ENCODE results near the gene UTS2R. TPM values are rescaled to one million over a fixed set of nuclear protein-coding genes. Genes with fewer than 3 reads are reported as not detected.
"Not testable (repeated sequence)": the region's sequence is repeated elsewhere in the genome, so short reads cannot be mapped to it uniquely, and the experiment has no call there.

Gene UTS2R
- total RNA-seq, 2 donors from 2014 or later, result 0.40 TPM; not detected in 1

DNA sequence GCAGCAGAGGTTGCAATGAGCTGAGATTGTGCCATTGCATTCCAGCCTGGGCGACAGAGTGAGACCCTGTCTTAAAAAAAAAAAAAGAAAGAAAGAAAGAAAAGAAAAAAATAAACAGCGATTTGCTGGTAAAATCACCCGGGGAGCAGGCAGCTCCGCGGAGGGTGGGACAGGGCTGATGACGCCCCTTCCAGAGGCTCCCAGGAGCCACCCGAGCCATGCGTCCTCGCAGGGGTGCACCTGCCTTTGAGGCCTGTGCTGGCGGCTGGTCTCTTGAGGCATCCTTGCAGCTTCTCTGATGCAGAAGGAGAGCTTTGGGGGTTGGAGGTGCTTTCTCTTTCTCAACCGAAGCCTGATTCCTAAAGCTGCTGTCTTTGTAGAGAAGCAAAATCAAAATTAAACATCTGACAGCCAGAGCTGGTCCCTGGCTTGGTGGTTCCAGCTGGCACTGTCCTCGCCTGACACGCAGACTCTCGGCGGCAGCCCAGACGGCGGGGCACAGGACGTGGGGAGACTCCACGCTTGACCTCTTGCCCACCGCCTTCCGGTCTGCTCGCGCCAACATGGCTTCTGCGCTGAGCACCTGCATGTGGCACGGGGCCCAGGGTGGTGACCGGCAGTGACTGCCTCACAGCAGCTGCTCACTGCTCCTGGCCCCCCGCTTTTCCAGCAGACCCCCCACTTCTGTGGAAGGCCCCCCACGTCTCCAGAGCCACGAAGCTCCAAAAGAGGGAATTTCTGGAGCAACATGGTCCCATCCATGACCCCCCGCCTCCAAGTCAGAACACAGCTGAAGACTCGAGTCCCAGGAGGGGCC lies 6.6 kb downstream of the UTS2R start:
- Histone ChIP-seq H3K36me3 (ENCODE audit: control insufficient read depth, insufficient read depth, low read length) (no peaks in the 10 kb centered on the region), H3K27ac (ENCODE audit: low read depth, low read length) (no peak overlapping the region), H3K9me3 (ENCODE audit: control insufficient read depth, low read length) (no peaks in the 10 kb centered on the region), H3K4me1 (ENCODE audit: control insufficient read depth, insufficient read depth, low read length) (no peaks in the 10 kb centered on the region), H3K4me3 (ENCODE audit: low read length) (no peak overlapping the region), H3K9ac (ENCODE audit: extremely low read depth, low read length, poor library complexity, severe bottlenecking) (no peak overlapping the region), H3K27me3 (ENCODE audit: control insufficient read depth, insufficient read depth, low read length, poor library complexity, severe bottlenecking) (peaks cover under 1% of the 10 kb centered on the region)
- DNase-seq, result no peak
- Mint-ChIP-seq H3K27me3 (ENCODE audit: insufficient read depth) (peaks cover 25% of the 10 kb centered on the region), H3K9me3 (no peaks in the 10 kb centered on the region), H3K4me1 (no peaks in the 10 kb centered on the region), H3K27ac (no peak overlapping the region), H3K36me3 (ENCODE audit: low read depth) (no peaks in the 10 kb centered on the region), H3K4me3 (no peak overlapping the region)
- WGBS, 2 experiments (ENCODE audit: insufficient coverage in 1 of 2, insufficient read length in 1 of 2), result 94 to 95% methylated on average over 25 to 31 of the region's 31 CpGs
- TF ChIP-seq, protein P1, sequence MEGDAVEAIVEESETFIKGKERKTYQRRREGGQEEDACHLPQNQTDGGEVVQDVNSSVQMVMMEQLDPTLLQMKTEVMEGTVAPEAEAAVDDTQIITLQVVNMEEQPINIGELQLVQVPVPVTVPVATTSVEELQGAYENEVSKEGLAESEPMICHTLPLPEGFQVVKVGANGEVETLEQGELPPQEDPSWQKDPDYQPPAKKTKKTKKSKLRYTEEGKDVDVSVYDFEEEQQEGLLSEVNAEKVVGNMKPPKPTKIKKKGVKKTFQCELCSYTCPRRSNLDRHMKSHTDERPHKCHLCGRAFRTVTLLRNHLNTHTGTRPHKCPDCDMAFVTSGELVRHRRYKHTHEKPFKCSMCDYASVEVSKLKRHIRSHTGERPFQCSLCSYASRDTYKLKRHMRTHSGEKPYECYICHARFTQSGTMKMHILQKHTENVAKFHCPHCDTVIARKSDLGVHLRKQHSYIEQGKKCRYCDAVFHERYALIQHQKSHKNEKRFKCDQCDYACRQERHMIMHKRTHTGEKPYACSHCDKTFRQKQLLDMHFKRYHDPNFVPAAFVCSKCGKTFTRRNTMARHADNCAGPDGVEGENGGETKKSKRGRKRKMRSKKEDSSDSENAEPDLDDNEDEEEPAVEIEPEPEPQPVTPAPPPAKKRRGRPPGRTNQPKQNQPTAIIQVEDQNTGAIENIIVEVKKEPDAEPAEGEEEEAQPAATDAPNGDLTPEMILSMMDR (conservative IDR thresholded peaks at IDR 0.05), result no peak

DNA sequence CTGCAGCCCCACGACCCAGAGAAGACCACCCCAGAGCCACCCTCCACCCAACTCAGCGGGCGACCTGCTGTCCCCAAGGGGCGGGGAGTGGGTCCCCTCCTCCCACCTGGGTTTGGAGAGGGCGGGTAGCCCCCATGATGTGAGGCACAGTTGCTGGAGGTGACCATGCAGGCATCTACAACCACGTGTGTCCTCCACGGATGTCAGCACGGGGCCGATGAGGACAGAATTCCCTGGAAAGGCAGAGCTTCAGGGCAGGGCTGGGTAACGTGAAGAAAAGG lies 7.1 kb downstream of the UTS2R start:
- 84 to 88% methylated on average over 4 to 10 of the region's 10 CpGs for WGBS, 2 experiments (ENCODE audit: insufficient coverage in 1 of 2, insufficient read length in 1 of 2)
- H3K27me3 ChIP-seq (ENCODE audit: control insufficient read depth, insufficient read depth, low read length, poor library complexity, severe bottlenecking), result no peaks in the 10 kb centered on the region
- no peaks in the 10 kb centered on the region for H3K4me1 ChIP-seq (ENCODE audit: control insufficient read depth, insufficient read depth, low read length)
- no peaks in the 10 kb centered on the region for H3K4me1 Mint-ChIP-seq
- H3K27me3 Mint-ChIP-seq (ENCODE audit: insufficient read depth), result peaks cover 20% of the 10 kb centered on the region
- no peak overlapping the region for H3K4me3 ChIP-seq (ENCODE audit: low read length)
- no peaks in the 10 kb centered on the region for H3K9me3 ChIP-seq (ENCODE audit: control insufficient read depth, low read length)
- H3K27ac ChIP-seq (ENCODE audit: low read depth, low read length), result no peak overlapping the region
- H3K27ac Mint-ChIP-seq, result no peak overlapping the region
- no peaks in the 10 kb centered on the region for H3K36me3 Mint-ChIP-seq (ENCODE audit: low read depth)
- H3K4me3 Mint-ChIP-seq, result no peak overlapping the region
- H3K9ac ChIP-seq (ENCODE audit: extremely low read depth, low read length, poor library complexity, severe bottlenecking), result no peak overlapping the region
- no peak for DNase-seq
- H3K36me3 ChIP-seq (ENCODE audit: control insufficient read depth, insufficient read depth, low read length), result no peaks in the 10 kb centered on the region
- H3K9me3 Mint-ChIP-seq, result no peaks in the 10 kb centered on the region
- TF ChIP-seq, protein P1 (conservative IDR thresholded peaks at IDR 0.05), result no peak

DNA sequence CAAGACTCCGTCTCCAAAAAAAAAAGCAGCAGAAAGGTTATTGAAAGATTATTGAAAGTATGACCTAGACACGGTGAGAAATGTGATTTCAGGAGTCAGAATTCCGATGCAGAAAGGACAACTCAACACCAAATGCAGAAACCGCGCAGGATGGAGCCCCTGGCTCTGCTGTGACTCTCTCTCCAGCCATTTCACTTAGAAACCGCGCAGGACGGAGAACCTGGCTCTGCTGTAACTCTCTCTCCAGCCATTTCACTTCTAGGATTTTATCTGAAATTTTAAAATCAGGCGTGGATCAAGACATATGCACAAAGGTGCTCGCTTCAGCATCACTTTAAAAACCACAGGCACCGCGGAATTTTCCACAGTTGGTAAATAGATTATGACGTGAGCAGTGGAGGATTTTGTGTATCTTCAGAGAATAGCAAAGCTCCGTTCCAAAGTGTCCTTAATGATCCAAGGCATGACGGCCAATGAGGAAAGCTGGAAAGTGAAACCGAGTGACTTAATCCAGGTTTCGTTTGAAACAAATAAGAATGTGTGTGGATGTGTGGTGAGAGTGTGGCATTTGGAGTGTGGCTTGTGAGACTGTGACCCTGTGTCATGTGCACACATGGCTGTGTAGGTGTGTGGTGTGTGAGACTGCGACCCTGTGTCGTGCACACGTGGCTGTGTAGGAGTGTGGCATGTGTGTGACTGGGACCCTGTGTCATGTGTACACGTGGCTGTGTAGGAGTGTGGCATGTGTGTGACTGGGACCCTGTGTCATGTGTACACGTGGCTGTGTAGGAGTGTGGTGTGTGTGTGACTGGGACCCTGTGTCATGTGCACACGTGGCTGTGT lies 9.5 kb downstream of the UTS2R start:
- WGBS, 2 experiments (ENCODE audit: insufficient coverage in 1 of 2, insufficient read length in 1 of 2), result 92 to 93% methylated on average over 18 to 23 of the region's 23 CpGs
- H3K4me3 Mint-ChIP-seq, result no peak overlapping the region
- no peaks in the 10 kb centered on the region for H3K4me1 ChIP-seq (ENCODE audit: control insufficient read depth, insufficient read depth, low read length)
- H3K36me3 ChIP-seq (ENCODE audit: control insufficient read depth, insufficient read depth, low read length), result no peaks in the 10 kb centered on the region
- TF ChIP-seq, protein P1 (conservative IDR thresholded peaks at IDR 0.05), result no peak
- no peaks in the 10 kb centered on the region for H3K9me3 ChIP-seq (ENCODE audit: control insufficient read depth, low read length)
- H3K36me3 Mint-ChIP-seq (ENCODE audit: low read depth), result no peaks in the 10 kb centered on the region
- no peaks in the 10 kb centered on the region for H3K9me3 Mint-ChIP-seq
- DNase-seq, result no peak
- H3K27me3 Mint-ChIP-seq (ENCODE audit: insufficient read depth), result peaks cover 14% of the 10 kb centered on the region
- H3K27ac Mint-ChIP-seq, result no peak overlapping the region
- H3K27ac ChIP-seq (ENCODE audit: low read depth, low read length), result no peak overlapping the region
- H3K9ac ChIP-seq (ENCODE audit: extremely low read depth, low read length, poor library complexity, severe bottlenecking), result no peak overlapping the region
- H3K27me3 ChIP-seq (ENCODE audit: control insufficient read depth, insufficient read depth, low read length, poor library complexity, severe bottlenecking), result no peaks in the 10 kb centered on the region
- H3K4me3 ChIP-seq (ENCODE audit: low read length), result no peak overlapping the region
- no peaks in the 10 kb centered on the region for H3K4me1 Mint-ChIP-seq

DNA sequence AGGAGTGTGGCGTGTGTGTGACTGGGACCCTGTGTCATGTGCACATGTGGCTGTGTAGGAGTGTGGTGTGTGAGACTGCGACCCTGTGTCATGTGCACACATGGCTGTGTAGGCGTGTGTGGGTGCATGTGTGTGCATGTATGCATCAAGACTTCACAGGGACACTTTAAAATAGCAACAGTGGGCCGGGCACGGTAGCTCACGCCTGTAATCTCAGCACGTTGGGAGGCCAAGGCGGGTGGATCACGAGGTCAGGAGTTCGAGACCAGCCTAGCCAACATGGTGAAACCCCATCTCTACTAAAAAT lies 10.1 kb downstream of the UTS2R start:
- 94 to 98% methylated on average over 8 to 10 of the region's 10 CpGs for WGBS, 2 experiments (ENCODE audit: insufficient coverage in 1 of 2, insufficient read length in 1 of 2)
- not testable (repeated sequence) for DNase-seq

More for the DNA sequence above, 10.1 kb downstream of the UTS2R start:
- not testable (repeated sequence) for H3K9ac ChIP-seq (ENCODE audit: extremely low read depth, low read length, poor library complexity, severe bottlenecking); H3K4me1 ChIP-seq (ENCODE audit: control insufficient read depth, insufficient read depth, low read length); H3K9me3 Mint-ChIP-seq; H3K9me3 ChIP-seq (ENCODE audit: control insufficient read depth, low read length); H3K27ac ChIP-seq (ENCODE audit: low read depth, low read length); H3K36me3 ChIP-seq (ENCODE audit: control insufficient read depth, insufficient read depth, low read length); H3K27ac Mint-ChIP-seq; H3K4me3 ChIP-seq (ENCODE audit: low read length); H3K4me1 Mint-ChIP-seq; H3K27me3 ChIP-seq (ENCODE audit: control insufficient read depth, insufficient read depth, low read length, poor library complexity, severe bottlenecking); H3K4me3 Mint-ChIP-seq; H3K36me3 Mint-ChIP-seq (ENCODE audit: low read depth)
- peaks cover 11% of the 10 kb centered on the region for H3K27me3 Mint-ChIP-seq (ENCODE audit: insufficient read depth)
